ENCODE data around the gene COQ9. TPM values are rescaled to one million over a fixed set of nuclear protein-coding genes. Genes with fewer than 3 reads are reported as not detected.

COQ9 gene
- total RNA-seq (2012; rRNA removed) (50.0 and 57.9 TPM in 2 replicates), polyA plus RNA-seq (2012; rRNA removed) (56.1 and 58.5 TPM in 2 replicates), Bru-seq, nascent RNA (percentile 59 among the genes with signal in this experiment), BruChase-seq, experiment 1, labeled RNA remaining after a 6-hour chase (percentile 71 among the genes with signal in this experiment), BruChase-seq, experiment 2, labeled RNA remaining after a 2-hour chase (percentile 67 among the genes with signal in this experiment)
- 43.0 and 87.4 TPM in 2 replicates for polyA plus RNA-seq (2012; cell fraction: cytosol; rRNA removed)
- 64.7 and 84.2 TPM in 2 replicates for polyA plus RNA-seq (2012; cell fraction: nucleus; rRNA removed; ENCODE audit: low replicate concordance)
- long read RNA-seq, transcript COQ9-201 (9 exons, 1,677 nt), result major isoform, 61 of 79 reads
- long read RNA-seq, partial matches to known transcripts, result 3 of 79 reads
- long read RNA-seq, other reads (novel, unspliced or antisense), result 12 of 79 reads

DNA sequence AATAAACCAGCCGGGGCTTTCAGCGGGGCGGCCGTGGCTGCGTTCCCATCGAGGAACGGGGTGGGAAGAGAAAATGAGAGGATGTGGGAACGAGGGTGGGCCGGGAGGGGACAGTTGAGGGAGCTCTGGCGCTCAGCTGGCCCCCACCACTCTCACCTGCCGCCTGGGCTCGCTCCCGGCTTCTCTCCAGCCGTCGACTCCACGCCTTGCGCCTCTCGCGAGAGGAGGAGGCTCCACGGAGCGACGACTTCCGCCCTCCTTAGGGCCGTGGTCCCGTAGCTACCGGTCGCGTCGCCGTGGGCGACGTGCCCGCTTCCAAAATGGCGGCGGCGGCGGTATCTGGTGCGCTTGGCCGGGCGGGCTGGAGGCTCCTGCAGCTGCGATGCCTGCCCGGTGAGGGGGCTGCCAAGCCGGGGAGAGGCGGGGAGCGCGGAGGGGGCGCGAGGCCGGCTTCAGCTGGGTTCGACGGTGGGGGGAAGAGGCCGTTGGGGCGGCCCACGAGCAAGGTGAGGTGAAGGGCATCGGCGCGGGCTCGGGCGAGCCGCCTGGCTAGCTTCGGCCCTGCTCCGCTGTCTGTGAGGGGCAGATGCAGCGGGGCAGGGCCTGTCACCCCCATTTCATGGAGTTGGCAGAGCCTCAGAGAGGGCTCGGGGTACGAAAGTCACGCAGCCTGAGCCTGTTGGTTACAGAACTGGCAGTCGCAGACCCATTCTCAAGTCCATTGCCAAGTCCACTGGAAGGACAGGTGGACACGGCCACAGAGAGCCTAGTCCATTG, at the start of gene COQ9, which contains the start of gene CIAPIN1:
TSS of gene COQ9 (plus strand) at position 294 of the 777 bp plus-strand sequence. CDS start at position 321, 27 bp downstream.
TSS of gene CIAPIN1 (minus strand) at position 200 of the 777 bp plus-strand sequence. CDS start 6,457 bp downstream, outside the sequence.
- in situ Hi-C loops (cut with MboI; ENCODE audit: low sequenced_read_pairs), result no loop called here
- intact Hi-C loops (cut with micrococcal nuclease), result no loop called here

More for the DNA sequence above, at the start of gene COQ9, which contains the start of gene CIAPIN1:
- peak within 1 kb of the TSS; percentile 71 for H3K27ac ChIP-seq (ENCODE audit: insufficient read depth, low read length)
- peak; percentile 91 for DNase-seq
- H3K4me2 ChIP-seq (ENCODE audit: low read depth, low read length), result peak within 1 kb of the TSS; percentile 98
- peak within 1 kb of the TSS; percentile 97 for H2AFZ ChIP-seq (replicated peaks; ENCODE audit: low read length, poor library complexity)
- peaks cover 40 to 59% of the 10 kb centered on the region in 2 experiments for H3K79me1 ChIP-seq (ENCODE audit: low read depth in 1 of 2, low read length in 2 of 2)
- no TSS peak for BruUV-seq (replicated peaks)
- H4K5ac ChIP-seq (ENCODE audit: low read depth, low read length), result peak within 1 kb of the TSS; percentile 87
- peak within 1 kb of the TSS; percentile 96 for H3K9ac ChIP-seq (ENCODE audit: low read depth, low read length)
- dilution Hi-C loops (cut with HindIII; ENCODE audit: low sequenced_read_pairs, unreplicated experiment), result no loop called here
- CTCF ChIA-PET, result interaction anchor here (0.8 kb wide), 1 partner anchor 14 kb away, joined by 3 read pairs; no protein-coding TSS in a partner anchor
- H2BK120ac ChIP-seq (ENCODE audit: low read depth, low read length), result no peak within 1 kb of the TSS
- H2BK5ac ChIP-seq (ENCODE audit: low read depth, low read length, poor library complexity, severe bottlenecking), result peak within 1 kb of the TSS; percentile 3
- no peaks in the 10 kb centered on the region for H4K20me1 ChIP-seq (ENCODE audit: insufficient read depth, low read length)
- TF ChIP-seq RAD21 (IDR thresholded peaks at IDR 0.05; ENCODE audit: low read length) (no peak), CTCF (conservative IDR thresholded peaks at IDR 0.05; ENCODE audit: low read depth, low read length) (0 out of 2 replicates have a peak, but pooled peaks have one; percentile 7), MXI1 (IDR thresholded peaks at IDR 0.05; ENCODE audit: borderline replicate concordance, low read depth, low read length) (peak; percentile 91), RCOR1 (IDR thresholded peaks at IDR 0.05; ENCODE audit: insufficient replicate concordance, low read length) (no peak), BHLHE40 (IDR thresholded peaks at IDR 0.05; ENCODE audit: low read depth, low read length) (no peak), MAFK (IDR thresholded peaks at IDR 0.05; ENCODE audit: low read depth, low read length) (no peak), MAZ (IDR thresholded peaks at IDR 0.05; ENCODE audit: borderline replicate concordance, low read depth, low read length) (peak; percentile 37; the same call in 1 of the 2 replicates), FOS (IDR thresholded peaks at IDR 0.05; ENCODE audit: low read depth, low read length) (no peak), POLR2A (IDR thresholded peaks at IDR 0.05; ENCODE audit: low read depth, low read length) (peak; percentile 72), RFX5 (IDR thresholded peaks at IDR 0.05; ENCODE audit: low read depth, low read length) (no peak)
- TF ChIP-seq, protein P1, sequence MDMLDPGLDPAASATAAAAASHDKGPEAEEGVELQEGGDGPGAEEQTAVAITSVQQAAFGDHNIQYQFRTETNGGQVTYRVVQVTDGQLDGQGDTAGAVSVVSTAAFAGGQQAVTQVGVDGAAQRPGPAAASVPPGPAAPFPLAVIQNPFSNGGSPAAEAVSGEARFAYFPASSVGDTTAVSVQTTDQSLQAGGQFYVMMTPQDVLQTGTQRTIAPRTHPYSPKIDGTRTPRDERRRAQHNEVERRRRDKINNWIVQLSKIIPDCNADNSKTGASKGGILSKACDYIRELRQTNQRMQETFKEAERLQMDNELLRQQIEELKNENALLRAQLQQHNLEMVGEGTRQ (IDR thresholded peaks at IDR 0.05; ENCODE audit: low read depth, low read length), result peak; percentile 22; the same call in 1 of the 2 replicates
- 0% methylated on average over 18 of the region's 68 CpGs; no CpG with 5 or more reads in 1 of the 2 experiments for WGBS, 2 experiments (ENCODE audit: extremely low coverage in 2 of 2, insufficient read length in 1 of 2)
- H3K36me3 ChIP-seq (ENCODE audit: control insufficient read depth, insufficient read depth, low read length), result peaks cover 2% of the 10 kb centered on the region
- H3K56ac ChIP-seq (ENCODE audit: extremely low read depth, insufficient read depth, low read length), result peak within 1 kb of the TSS; percentile 39
- no peaks in the 10 kb centered on the region for H3K27me3 ChIP-seq (ENCODE audit: control insufficient read depth, insufficient read depth, low read length)
- peaks cover 3% of the 10 kb centered on the region for H3K4me1 ChIP-seq (ENCODE audit: control insufficient read depth, insufficient read depth, low read length)
- no peak within 1 kb of the TSS for H2BK15ac ChIP-seq (ENCODE audit: low read depth, low read length)
- peak within 1 kb of the TSS; percentile 97 for H2AK9ac ChIP-seq (replicated peaks; ENCODE audit: low read depth, low read length, poor library complexity)
- H4K91ac ChIP-seq (ENCODE audit: insufficient read depth, low read depth, low read length), result peak within 1 kb of the TSS; percentile 64
- H3K9me1 ChIP-seq (ENCODE audit: insufficient read depth, low read length), result 0 out of 2 replicates have a peak, but pooled peaks cover 3% of the 10 kb centered on the region
- no peak within 1 kb of the TSS for H2BK20ac ChIP-seq (ENCODE audit: low read depth, low read length)
- H2AK5ac ChIP-seq (ENCODE audit: low read depth, low read length), result peak within 1 kb of the TSS; percentile 71
- POLR2A ChIA-PET (ENCODE audit: unreplicated experiment), result interaction anchor here (0.6 kb wide), 2 partner anchors 119 to 199 kb away, joined by 6 to 20 read pairs; no protein-coding TSS in a partner anchor
- peak within 1 kb of the TSS; percentile 80 for H3K23ac ChIP-seq (ENCODE audit: low read depth, low read length)
- H3K14ac ChIP-seq (replicated peaks; ENCODE audit: low read depth, low read length), result peak within 1 kb of the TSS; percentile 70
- no peak within 1 kb of the TSS for H3K18ac ChIP-seq (ENCODE audit: low read depth, low read length)
- peak within 1 kb of the TSS; percentile 95 for H3K4me3 ChIP-seq (ENCODE audit: insufficient read depth, low read depth, low read length)
- H4K8ac ChIP-seq (ENCODE audit: low read depth in 2 of 2, low read length in 2 of 2), result peak within 1 kb of the TSS; percentile 89 to 92
- peak within 1 kb of the TSS; percentile 68 for H3K4ac ChIP-seq (ENCODE audit: low read depth, low read length)
- no peaks in the 10 kb centered on the region for H3K9me3 ChIP-seq (ENCODE audit: control insufficient read depth, insufficient read depth, low read length)
- peak; percentile 99 for ATAC-seq (ENCODE audit: low read depth)
